GM11168 (cell line): ENCODE results near the gene UVSSA.
"Not testable (repeated sequence)": the region's sequence is repeated elsewhere in the genome, so short reads cannot be mapped to it uniquely, and the experiment has no call there.

Experiments
- in situ Hi-C: fragments of 300-500 bp; cut with MboI; formaldehyde crosslinking; loops from one replicate; pipeline ENCODE4 v1.12.0; 2022; ENCODE audit warnings: low sequenced_read_pairs; ENCODE audit not compliant: unreplicated experiment

The UVSSA gene

GRCh38 chr4:1330761-1331590 is 16.0 kb upstream of the UVSSA start:
- in situ Hi-C loops, result no loop called here

GRCh38 chr4:1331591-1332353 is 15.2 kb upstream of the UVSSA start:
- in situ Hi-C loops, result no loop called here

GRCh38 chr4:1332686-1333085 is 14.3 kb upstream of the UVSSA start:
- in situ Hi-C loops, result no loop called here

GRCh38 chr4:1333256-1333655 is 13.8 kb upstream of the UVSSA start:
- in situ Hi-C loops, result no loop called here

- in situ Hi-C loops, result not testable (repeated sequence)
Observed at GRCh38 chr4:1333851-1334578, 13.0 kb upstream of the UVSSA start.

- in situ Hi-C loops, result no loop called here
Observed at GRCh38 chr4:1334579-1334895, 12.5 kb upstream of the UVSSA start.

- in situ Hi-C loops, result not testable (repeated sequence)
Observed at GRCh38 chr4:1335193-1335883, 11.7 kb upstream of the UVSSA start.

- in situ Hi-C loops, result no loop called here
Observed at GRCh38 chr4:1336088-1336491, 10.9 kb upstream of the UVSSA start.

- in situ Hi-C loops, result no loop called here
Observed at GRCh38 chr4:1337376-1337831, 9.6 kb upstream of the UVSSA start.

- in situ Hi-C loops, result no loop called here
Observed at GRCh38 chr4:1337951-1338751, 8.9 kb upstream of the UVSSA start.

GRCh38 chr4:1338752-1339414 is 8.1 kb upstream of the UVSSA start:
- in situ Hi-C loops, result no loop called here

- in situ Hi-C loops, result no loop called here
Observed at GRCh38 chr4:1339489-1339888, 7.5 kb upstream of the UVSSA start.

GRCh38 chr4:1340181-1340747 is 6.7 kb upstream of the UVSSA start:
- in situ Hi-C loops, result no loop called here

GRCh38 chr4:1340861-1341260 is 6.1 kb upstream of the UVSSA start:
- in situ Hi-C loops, result no loop called here

- in situ Hi-C loops, result no loop called here
Observed at GRCh38 chr4:1342003-1342402, 5.0 kb upstream of the UVSSA start.

GRCh38 chr4:1344696-1345095 is 2.3 kb upstream of the UVSSA start:
- in situ Hi-C loops, result no loop called here

- in situ Hi-C loops, result no loop called here
Observed at GRCh38 chr4:1345903-1346780, 866 bp upstream of the UVSSA start.

GRCh38 chr4:1347410-1347864 is 429 bp downstream of the UVSSA start:
- in situ Hi-C loops, result no loop called here
